Endodermal cell (in vitro differentiated cells): ENCODE measurements around the gene ZFP28. TPM values are rescaled to one million over a fixed set of nuclear protein-coding genes. Genes with fewer than 3 reads are reported as not detected.
A peak's percentile ranks its signal among the peaks of the same experiment; 100 is the strongest.

Source experiments
- DNase-seq: peaks from one replicate; pipeline ENCODE4 v3.0.0-alpha.2; 2017
- H3K27ac ChIP-seq: 2 replicates; pipeline ENCODE4 v1.5.1; 2013; ENCODE audit warnings: mild to moderate bottlenecking, low read depth, low read length, moderate library complexity
- H3K27me3 ChIP-seq: 2 replicates; pipeline ENCODE4 v1.6.1; 2013; ENCODE audit warnings: mild to moderate bottlenecking, low read length, moderate library complexity; ENCODE audit not compliant: insufficient read depth, control insufficient read depth, poor library complexity, severe bottlenecking
- H3K36me3 ChIP-seq: 2 replicates; pipeline ENCODE4 v1.7.0; 2013; ENCODE audit warnings: mild to moderate bottlenecking, low read length, moderate library complexity; ENCODE audit not compliant: control insufficient read depth, insufficient read depth
- H3K4me1 ChIP-seq: one replicate; pipeline ENCODE4 v1.7.0; 2013; ENCODE audit warnings: low read length; ENCODE audit not compliant: control insufficient read depth, insufficient read depth
- H3K4me3 ChIP-seq: 2 replicates; pipeline ENCODE4 v1.5.1; 2013; ENCODE audit warnings: mild to moderate bottlenecking, low read length, moderate library complexity
- H3K9ac ChIP-seq: 2 replicates; pipeline ENCODE4 v1.6.1; 2013; ENCODE audit warnings: mild to moderate bottlenecking, low read length, moderate library complexity; ENCODE audit not compliant: poor library complexity, severe bottlenecking; ENCODE audit errors: extremely low read depth
- H3K9me3 ChIP-seq: 2 replicates; pipeline ENCODE4 v1.6.1; 2013; ENCODE audit warnings: mild to moderate bottlenecking, low read length, moderate library complexity; ENCODE audit not compliant: control insufficient read depth
- H3K27ac Mint-ChIP-seq: 2 replicates; pipeline ENCODE4 v1.8.0; 2020; ENCODE audit warnings: mixed read lengths
- H3K27me3 Mint-ChIP-seq: 2 replicates; pipeline ENCODE4 v1.8.0; 2021; ENCODE audit warnings: mild to moderate bottlenecking, mixed read lengths; ENCODE audit not compliant: insufficient read depth
- H3K36me3 Mint-ChIP-seq: 2 replicates; pipeline ENCODE4 v1.8.0; 2020; ENCODE audit warnings: low read depth, mixed read lengths
- H3K4me1 Mint-ChIP-seq: 2 replicates; pipeline ENCODE4 v1.8.0; 2020; ENCODE audit warnings: mixed read lengths
- H3K4me3 Mint-ChIP-seq: 2 replicates; pipeline ENCODE4 v1.8.0; 2020; ENCODE audit warnings: mild to moderate bottlenecking, moderate library complexity, mixed read lengths
- H3K9me3 Mint-ChIP-seq: 2 replicates; pipeline ENCODE4 v1.8.0; 2020; ENCODE audit warnings: mild to moderate bottlenecking, mixed read lengths
- CTCF ChIP-seq: fragments of 200-600 bp; sonication (generic); conservative IDR thresholded peaks from 2 replicates; pipeline ENCODE4 v1.5.0; 2021; ENCODE audit warnings: antibody characterized with exemption, mild to moderate bottlenecking
- WGBS, 2 experiments: methylation state at CpG; one replicate each; pipeline versions ENCODE4 v1.1.5 to v1.1.7; 2013; ENCODE audit warnings: missing lambda C conversion rate in 2 of 2, mixed read lengths in 1 of 2; ENCODE audit not compliant: insufficient coverage in 1 of 2, insufficient read length in 1 of 2; 5-methylcytosine and 5-hydroxymethylcytosine counted together
- total RNA-seq, 2 donors: library from RNA; stranded (reverse); fragmentation: NEBNext Ultra II Directional in 1 of 2; extraction: Animal tissue kit (Norgen Biotek cat#: 25700) in 1 of 2; gene quantifications; 2 replicates in 1 of 2; 3 replicates in 1 of 2; pipeline ENCODE4 v1.2.1, GENCODE V29; 2021

Gene ZFP28
- total RNA-seq, 2 donors from 2014 or later, result 4.8 to 6.8 TPM

DNA sequence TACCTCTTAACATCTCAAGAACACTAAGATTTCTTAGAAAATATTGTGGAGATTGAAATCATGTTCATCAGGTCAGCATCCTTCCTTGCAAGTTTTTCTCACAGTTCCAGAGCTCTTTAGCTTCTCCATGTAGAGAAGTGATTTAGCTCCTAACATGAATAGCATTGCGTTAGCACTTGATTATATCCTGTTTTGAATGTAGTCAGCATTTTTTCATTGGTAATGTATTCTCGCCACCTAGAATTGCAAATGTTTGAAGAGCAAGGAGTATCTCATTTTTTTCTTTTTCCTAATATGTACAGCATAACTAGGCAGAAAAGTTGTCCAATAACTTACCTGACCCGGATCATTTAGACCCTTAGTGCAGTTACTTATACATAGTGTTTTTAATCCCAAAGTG is 35.2 kb downstream of the ZFP28 start:
- H3K9ac ChIP-seq, result no peak overlapping the region
- H3K27me3 Mint-ChIP-seq, result no peaks in the 10 kb centered on the region
- no peak overlapping the region for H3K4me3 Mint-ChIP-seq
- H3K27ac Mint-ChIP-seq, result no peak overlapping the region
- peaks cover 97% of the 10 kb centered on the region for H3K9me3 ChIP-seq
- H3K27me3 ChIP-seq, result no peaks in the 10 kb centered on the region
- no peak for DNase-seq
- H3K9me3 Mint-ChIP-seq, result peaks cover 93% of the 10 kb centered on the region
- H3K4me1 ChIP-seq, result no peaks in the 10 kb centered on the region
- H3K4me1 Mint-ChIP-seq, result no peaks in the 10 kb centered on the region
- TF ChIP-seq CTCF, result no peak
- no peak overlapping the region for H3K27ac ChIP-seq
- peak overlapping the region; percentile 69 for H3K4me3 ChIP-seq
- 92 to 97% methylated on average over 3 of the region's 3 CpGs for WGBS, 2 experiments
- H3K36me3 ChIP-seq, result peaks cover 90% of the 10 kb centered on the region
- peaks cover 91% of the 10 kb centered on the region for H3K36me3 Mint-ChIP-seq

DNA sequence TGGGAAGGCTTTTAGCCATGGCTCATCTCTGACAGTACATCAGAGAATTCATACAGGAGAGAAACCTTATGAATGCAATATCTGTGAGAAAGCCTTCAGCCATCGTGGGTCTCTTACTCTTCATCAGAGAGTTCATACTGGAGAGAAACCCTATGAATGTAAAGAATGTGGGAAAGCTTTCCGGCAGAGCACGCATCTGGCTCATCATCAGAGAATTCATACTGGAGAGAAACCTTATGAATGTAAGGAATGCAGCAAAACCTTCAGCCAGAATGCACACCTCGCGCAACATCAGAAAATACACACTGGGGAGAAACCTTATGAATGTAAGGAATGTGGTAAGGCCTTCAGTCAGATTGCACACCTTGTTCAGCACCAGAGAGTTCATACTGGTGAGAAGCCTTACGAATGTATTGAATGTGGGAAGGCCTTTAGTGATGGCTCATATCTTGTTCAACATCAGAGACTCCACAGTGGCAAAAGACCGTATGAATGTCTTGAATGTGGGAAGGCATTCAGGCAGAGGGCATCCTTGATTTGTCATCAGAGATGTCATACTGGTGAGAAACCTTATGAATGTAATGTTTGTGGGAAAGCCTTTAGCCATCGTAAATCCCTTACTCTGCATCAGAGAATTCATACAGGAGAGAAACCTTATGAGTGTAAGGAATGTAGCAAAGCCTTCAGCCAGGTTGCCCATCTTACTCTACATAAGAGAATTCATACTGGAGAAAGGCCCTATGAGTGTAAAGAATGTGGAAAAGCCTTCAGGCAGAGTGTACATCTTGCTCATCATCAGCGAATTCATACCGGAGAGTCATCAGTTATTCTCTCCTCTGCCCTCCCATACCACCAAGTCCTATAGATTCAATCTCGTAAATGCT is 39.2 kb downstream of the ZFP28 start:
- no peak for DNase-seq
- Mint-ChIP-seq H3K4me1 (no peaks in the 10 kb centered on the region), H3K36me3 (peaks cover 64% of the 10 kb centered on the region), H3K27me3 (no peaks in the 10 kb centered on the region), H3K27ac (no peak overlapping the region), H3K9me3 (peaks cover 95% of the 10 kb centered on the region), H3K4me3 (no peak overlapping the region)
- H3K9me3 ChIP-seq, result peaks cover 100% of the 10 kb centered on the region
- no peak overlapping the region for H3K27ac ChIP-seq
- no peak overlapping the region for H3K9ac ChIP-seq
- H3K36me3 ChIP-seq, result peaks cover 55% of the 10 kb centered on the region
- TF ChIP-seq CTCF, result no peak
- no peaks in the 10 kb centered on the region for H3K4me1 ChIP-seq
- H3K4me3 ChIP-seq, result peak overlapping the region; percentile 72
- H3K27me3 ChIP-seq, result no peaks in the 10 kb centered on the region
- 89 to 92% methylated on average over 10 of the region's 11 CpGs for WGBS, 2 experiments

DNA sequence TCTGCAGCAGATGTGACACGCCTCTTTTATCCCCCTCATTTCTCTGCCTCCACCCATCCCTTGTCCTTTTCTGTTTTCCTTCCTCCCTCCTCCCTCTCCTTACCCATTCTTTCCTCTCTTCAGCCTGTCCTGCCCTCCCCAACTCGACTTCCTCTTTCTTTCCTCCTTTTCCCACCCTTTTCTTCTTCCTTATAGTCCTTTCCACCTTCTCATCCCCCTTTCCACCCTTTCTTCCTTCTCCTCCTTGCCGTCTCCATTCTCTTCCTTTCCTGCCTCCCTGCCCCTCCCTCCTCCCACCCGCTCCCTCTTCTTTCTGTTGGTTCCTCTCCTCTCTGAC is 55.7 kb downstream of the ZFP28 start:
- Mint-ChIP-seq H3K4me3 (peak overlapping the region; percentile 100), H3K9me3 (peaks cover 32% of the 10 kb centered on the region), H3K4me1 (peaks cover 10% of the 10 kb centered on the region), H3K27me3 (peaks cover 14% of the 10 kb centered on the region), H3K27ac (no peak overlapping the region), H3K36me3 (peaks cover 27% of the 10 kb centered on the region)
- no peak overlapping the region for H3K27ac ChIP-seq
- H3K4me1 ChIP-seq, result no peaks in the 10 kb centered on the region
- WGBS, 2 experiments, result 72 to 78% methylated on average over 4 of the region's 4 CpGs
- peak overlapping the region; percentile 54 for H3K9ac ChIP-seq
- H3K36me3 ChIP-seq, result peaks cover 13% of the 10 kb centered on the region
- H3K9me3 ChIP-seq, result peaks cover 25% of the 10 kb centered on the region
- no peak for DNase-seq
- no peaks in the 10 kb centered on the region for H3K27me3 ChIP-seq
- TF ChIP-seq CTCF, result no peak
- H3K4me3 ChIP-seq, result peak overlapping the region; percentile 91
